Ovary (tissue), 3 donors: ENCODE results near the gene PDP2.

Experiments
- CTCF ChIP-seq, 3 donors: fragments of 450-650 bp in 2 of 3; fragments of 200-600 bp in 1 of 3; IDR thresholded peaks; one replicate each; pipeline versions ENCODE4 v1.5.1 to v1.8.0; 2016 to 2022; ENCODE audit warnings: antibody characterized with exemption in 3 of 3, mild to moderate bottlenecking in 1 of 3
- EP300 ChIP-seq: sonication (generic); formaldehyde crosslinking; IDR thresholded peaks from one replicate; pipeline ENCODE4 v1.6.1; 2017; ENCODE audit warnings: antibody characterized with exemption
- POLR2A ChIP-seq: fragments of 450-650 bp; IDR thresholded peaks from one replicate; pipeline ENCODE4 v1.6.1; 2017; ENCODE audit warnings: antibody characterized with exemption, mild to moderate bottlenecking, moderate library complexity
- donor health status: DM: no; HTN: no; CAD: no.

GRCh38 chr16:66921729-66922450 lies 41.6 kb downstream of the PDP2 start:
- TF ChIP-seq CTCF (IDR thresholded peaks at IDR 0.05) (no peak), POLR2A (no peak), EP300 (no peak)
